Measurements from ENCODE around the gene PLEKHM3.
A peak's percentile ranks its signal among the peaks of the same experiment; 100 is the strongest.

Gene PLEKHM3

GRCh38 chr2:208025037-208025813 lies at the start of gene PLEKHM3:
PLEKHM3 (minus strand) TSS chr2:208025527; CDS start chr2:208001639, 23,888 bp downstream.
- in situ Hi-C loops (cut with HindIII; ENCODE audit: low sequenced_read_pairs), result no loop called here
- peak; percentile 90 for DNase-seq (ENCODE audit: low read depth, low spot score)
- peak within 1 kb of the TSS; percentile 82 for H3K4me3 ChIP-seq (ENCODE audit: low read depth, low read length)
- TF ChIP-seq CTCF (IDR thresholded peaks at IDR 0.05; ENCODE audit: low read depth, low read length), result no peak

GRCh38 chr2:208074610-208075356 lies 49.5 kb upstream of the PLEKHM3 start:
- H3K4me3 ChIP-seq (ENCODE audit: low read depth, low read length), result no peak overlapping the region
- TF ChIP-seq CTCF (IDR thresholded peaks at IDR 0.05; ENCODE audit: low read depth, low read length), result no peak
- in situ Hi-C loops (cut with HindIII; ENCODE audit: low sequenced_read_pairs), result no loop called here
- DNase-seq (ENCODE audit: low read depth, low spot score), result peak; percentile 42

GRCh38 chr2:208072250-208072892 lies 47.0 kb upstream of the PLEKHM3 start:
- in situ Hi-C loops (cut with HindIII; ENCODE audit: low sequenced_read_pairs), result no loop called here
- peak; percentile 73 for TF ChIP-seq CTCF (IDR thresholded peaks at IDR 0.05; ENCODE audit: low read depth, low read length)
- no peak overlapping the region for H3K4me3 ChIP-seq (ENCODE audit: low read depth, low read length)
- peak; percentile 73 for DNase-seq (ENCODE audit: low read depth, low spot score)

- no peak for TF ChIP-seq CTCF (IDR thresholded peaks at IDR 0.05; ENCODE audit: low read depth, low read length)
- H3K4me3 ChIP-seq (ENCODE audit: low read depth, low read length), result no peak overlapping the region
- in situ Hi-C loops (cut with HindIII; ENCODE audit: low sequenced_read_pairs), result no loop called here
- no peak for DNase-seq (ENCODE audit: low read depth, low spot score)
These were observed 43.9 kb upstream of the PLEKHM3 start for GRCh38 chr2:208069186-208069585.

- H3K4me3 ChIP-seq (ENCODE audit: low read depth, low read length), result no peak overlapping the region
- in situ Hi-C loops (cut with HindIII; ENCODE audit: low sequenced_read_pairs), result no loop called here
- no peak for TF ChIP-seq CTCF (IDR thresholded peaks at IDR 0.05; ENCODE audit: low read depth, low read length)
- no peak for DNase-seq (ENCODE audit: low read depth, low spot score)
These were observed 40.7 kb upstream of the PLEKHM3 start for GRCh38 chr2:208066016-208066415.

- H3K4me3 ChIP-seq (ENCODE audit: low read depth, low read length), result no peak overlapping the region
- no peak for DNase-seq (ENCODE audit: low read depth, low spot score)
- in situ Hi-C loops (cut with HindIII; ENCODE audit: low sequenced_read_pairs), result no loop called here
- TF ChIP-seq CTCF (IDR thresholded peaks at IDR 0.05; ENCODE audit: low read depth, low read length), result no peak
These were observed 40.1 kb upstream of the PLEKHM3 start for GRCh38 chr2:208065476-208065875.

Measured in astrocyte of the spinal cord (primary cell).